HG02852 (cell line): ENCODE data around the gene LDLRAD4.
A peak's percentile ranks its signal among the peaks of the same experiment; 100 is the strongest.
"Not testable (repeated sequence)": the region's sequence is repeated elsewhere in the genome, so short reads cannot be mapped to it uniquely, and the experiment has no call there.

ENCODE experiments used
- ATAC-seq: cut with Tn5 transposase; IDR thresholded peaks from one replicate; pipeline ENCODE4 v1.9.1; 2021; ENCODE audit warnings: mild to moderate bottlenecking, moderate library complexity; ENCODE audit not compliant: unreplicated experiment

Gene LDLRAD4

GRCh38 chr18:13604786-13605185 lies 386.2 kb downstream of the LDLRAD4 start:
- no peak for ATAC-seq

DNA sequence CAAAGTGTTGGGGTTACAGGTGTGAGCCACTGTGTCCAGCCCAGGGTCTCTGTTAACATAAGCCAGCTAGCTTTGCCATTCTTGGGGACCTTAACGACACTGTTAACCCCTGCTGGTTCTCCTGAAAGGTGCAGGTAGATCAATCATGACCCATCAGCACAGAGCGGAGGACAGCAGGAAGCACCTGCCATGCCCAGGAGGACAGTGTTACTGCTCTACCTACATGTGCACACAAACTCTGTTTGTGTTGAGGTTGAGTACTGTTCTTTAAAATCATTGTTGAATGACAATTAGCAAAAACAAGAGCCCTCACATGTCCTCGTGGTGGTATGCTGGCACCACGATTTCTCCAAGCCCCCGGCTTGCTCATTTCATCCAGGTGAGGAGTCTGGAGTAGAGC lies 386.9 kb downstream of the LDLRAD4 start:
- no peak for ATAC-seq

DNA sequence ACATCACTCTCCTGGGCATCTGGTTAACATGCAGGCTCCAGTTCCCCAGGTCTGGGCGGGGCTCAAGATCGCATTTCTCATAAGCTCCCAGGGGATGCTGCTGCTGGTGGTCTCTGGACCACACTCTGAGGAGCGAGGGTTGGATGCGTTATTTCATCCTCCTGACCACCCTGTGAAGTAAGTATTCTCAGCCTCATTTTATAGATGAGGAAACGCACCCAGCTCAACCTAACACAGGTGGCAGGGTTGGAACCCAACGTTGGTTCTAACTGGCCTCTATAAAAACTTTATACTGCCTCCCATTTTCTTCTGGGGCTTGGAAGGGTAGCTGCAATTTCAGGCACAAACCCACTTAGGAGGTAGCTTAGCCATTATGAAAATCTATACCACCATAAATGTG lies 387.3 kb downstream of the LDLRAD4 start:
- no peak for ATAC-seq

- ATAC-seq, result no peak
Measured at GRCh38 chr18:13606604-13607254, 388.2 kb downstream of the LDLRAD4 start.

DNA sequence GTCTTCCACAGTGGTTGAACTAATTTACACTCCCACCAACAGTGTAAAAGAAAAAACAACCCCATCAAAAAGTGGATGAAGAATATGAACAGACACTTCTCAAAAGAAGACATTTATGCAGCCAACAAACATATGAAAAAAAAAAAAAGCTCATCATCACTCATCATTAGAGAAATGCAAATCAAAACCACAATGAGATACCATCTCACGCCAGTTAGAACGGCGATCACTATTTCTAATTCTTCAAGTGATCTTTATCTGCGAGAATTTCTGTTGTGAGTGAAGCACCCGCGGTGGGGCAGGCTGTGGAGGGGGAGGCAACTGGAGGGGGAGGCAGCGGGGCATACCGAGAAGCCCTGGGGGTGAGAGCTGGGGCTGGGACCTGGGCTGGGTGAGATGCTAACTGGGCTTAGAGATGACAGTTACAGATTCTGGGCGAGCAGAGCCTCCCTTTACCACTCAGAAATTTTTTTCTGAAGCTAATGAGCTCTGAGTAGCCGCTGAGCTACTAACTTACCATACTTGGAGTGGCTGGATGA lies 389.5 kb downstream of the LDLRAD4 start:
- not testable (repeated sequence) for ATAC-seq

GRCh38 chr18:13608791-13609532 lies 390.4 kb downstream of the LDLRAD4 start:
- ATAC-seq, result no peak

DNA sequence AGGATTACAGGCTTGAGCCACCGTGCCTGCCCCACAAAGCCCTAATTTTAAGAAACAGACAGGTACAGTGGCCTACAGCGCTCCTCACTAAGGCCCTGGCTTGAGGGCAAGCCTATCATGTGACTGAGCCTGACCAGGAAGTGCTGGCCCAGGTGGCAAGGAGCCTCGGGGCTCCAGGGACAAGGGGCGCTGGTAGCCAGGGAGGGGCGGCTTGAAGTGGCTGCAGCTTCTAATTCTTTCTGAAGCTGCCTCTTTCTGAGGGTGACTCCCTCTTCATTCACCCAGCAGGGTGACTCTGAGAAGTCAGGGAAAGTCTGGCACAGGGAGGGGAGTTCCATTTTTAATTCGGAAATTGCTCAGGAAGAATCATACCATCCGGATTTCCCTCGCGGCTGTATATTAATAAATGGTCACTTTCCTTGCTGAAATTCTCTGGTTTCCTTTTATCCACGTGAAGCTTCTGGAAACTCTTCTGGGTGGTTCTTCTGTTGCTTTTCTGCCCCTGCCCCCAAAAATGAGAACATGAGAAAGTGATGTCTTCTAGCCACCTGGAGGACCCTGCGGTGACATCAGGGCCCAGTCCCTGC lies 392.1 kb downstream of the LDLRAD4 start:
- no peak for ATAC-seq

- peak; percentile 22 for ATAC-seq
Measured at GRCh38 chr18:13611142-13611600, 392.6 kb downstream of the LDLRAD4 start.

DNA sequence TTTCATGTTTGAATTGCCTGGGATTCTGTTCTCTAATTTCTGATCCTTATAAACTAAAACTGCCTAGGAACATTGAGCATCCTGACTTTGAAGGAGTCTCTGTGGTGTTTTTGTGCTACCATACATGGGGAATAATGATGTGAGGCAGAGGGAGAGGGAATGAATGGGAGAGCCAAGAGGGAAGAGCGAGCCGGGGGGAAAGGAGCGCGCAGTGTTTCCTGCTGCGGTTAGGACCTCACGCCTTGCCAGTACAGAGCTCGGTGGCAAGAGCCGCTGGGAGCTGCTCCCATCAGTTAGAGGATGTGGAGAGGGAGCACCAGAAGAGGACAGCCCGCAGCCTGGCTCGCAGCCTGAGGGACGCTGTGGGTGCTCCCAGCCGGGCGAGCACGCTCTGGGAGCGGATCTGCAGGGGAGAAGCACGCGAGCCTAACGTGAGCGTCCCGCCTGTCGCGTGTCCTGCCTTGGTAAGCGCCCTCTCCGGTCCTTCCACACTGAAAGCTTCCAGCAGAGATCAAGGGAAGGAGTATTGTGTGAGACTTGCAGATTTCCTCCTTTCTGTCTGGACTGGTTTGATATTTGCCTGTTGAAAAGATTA lies 393.1 kb downstream of the LDLRAD4 start:
- ATAC-seq, result peak; percentile 0

DNA sequence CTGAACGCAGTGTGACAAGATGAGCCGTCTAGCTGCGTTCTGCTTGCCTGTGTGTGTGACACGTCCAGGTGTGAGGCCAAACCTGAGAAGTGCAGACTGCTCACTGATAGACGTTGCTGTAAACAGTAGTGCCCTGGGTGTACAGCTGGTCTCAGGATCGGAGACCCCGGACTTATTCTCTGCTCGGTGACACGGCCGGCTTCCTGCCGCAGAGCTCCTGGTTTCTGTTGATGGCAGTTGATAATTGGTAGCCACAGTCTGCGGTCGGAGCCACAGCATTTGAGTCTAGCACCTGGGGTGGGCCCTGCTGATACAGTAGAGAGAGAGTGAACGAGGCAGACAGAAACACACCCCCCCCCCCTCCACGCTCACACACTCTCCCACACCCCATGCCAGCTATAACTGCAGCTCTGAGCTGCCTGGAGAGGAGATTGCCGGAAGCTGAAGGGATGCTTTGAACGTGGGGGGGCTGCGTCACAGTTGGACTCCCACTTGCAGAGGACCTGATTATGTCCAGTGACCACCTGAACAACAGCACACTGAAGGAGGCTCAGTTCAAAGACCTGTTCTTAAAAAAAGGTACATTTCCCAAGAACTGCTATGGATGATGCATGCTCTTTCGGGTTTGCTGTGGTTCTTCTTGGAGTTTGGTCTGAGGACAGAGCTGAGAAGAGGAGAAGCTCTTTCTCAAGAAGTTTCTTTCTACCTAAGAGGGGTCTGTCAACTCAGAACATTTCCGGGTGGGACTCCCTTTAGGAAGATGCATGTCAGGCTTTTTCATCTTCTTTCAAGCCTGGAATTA lies 393.8 kb downstream of the LDLRAD4 start:
- peak; percentile 59 for ATAC-seq

GRCh38 chr18:13613099-13613498 lies 394.5 kb downstream of the LDLRAD4 start:
- ATAC-seq, result no peak

DNA sequence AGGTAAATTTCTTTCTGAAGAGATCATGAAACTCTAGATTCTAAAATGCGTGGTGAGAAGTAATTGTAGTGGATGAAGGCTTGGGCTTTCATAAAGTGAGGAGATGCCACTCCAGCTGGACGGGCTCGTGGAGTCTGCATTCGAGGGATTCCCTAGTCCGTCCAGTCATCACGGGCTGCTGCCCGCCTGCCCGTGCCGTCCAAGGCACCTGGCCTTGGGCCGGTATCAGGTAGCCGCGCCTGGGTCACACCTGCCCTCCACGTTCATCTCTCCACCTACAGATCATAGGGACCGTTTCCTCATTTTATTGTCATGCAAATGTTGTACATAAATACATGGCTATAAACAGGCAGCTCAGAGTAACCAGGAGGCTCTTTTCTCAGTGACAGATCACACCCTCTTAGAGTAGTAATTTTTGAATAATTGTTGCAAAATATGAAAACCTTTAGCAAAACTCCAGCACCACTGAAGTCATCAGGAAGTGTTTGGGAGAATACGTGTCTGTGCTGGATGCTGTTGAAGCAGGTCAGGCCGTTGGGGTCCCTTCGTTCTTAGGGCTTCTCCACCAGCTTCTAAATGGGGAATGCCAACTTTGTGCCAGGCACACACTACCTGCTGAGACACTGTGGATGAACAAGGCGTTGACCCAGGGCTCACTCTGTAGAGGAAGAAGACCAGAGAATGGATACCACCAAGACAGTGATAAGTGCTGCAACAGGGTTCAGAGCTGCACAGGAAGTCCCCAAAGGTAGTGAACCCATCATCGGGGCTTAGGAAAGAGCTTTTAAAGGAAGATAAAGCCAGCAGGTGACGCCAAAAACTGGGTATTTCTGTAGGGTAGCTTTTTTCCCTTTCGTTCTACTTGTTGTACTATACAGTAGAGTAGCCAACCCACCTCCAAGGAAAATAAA lies 395.3 kb downstream of the LDLRAD4 start:
- ATAC-seq, result no peak

GRCh38 chr18:13614641-13615288 lies 396.2 kb downstream of the LDLRAD4 start:
- no peak for ATAC-seq

DNA sequence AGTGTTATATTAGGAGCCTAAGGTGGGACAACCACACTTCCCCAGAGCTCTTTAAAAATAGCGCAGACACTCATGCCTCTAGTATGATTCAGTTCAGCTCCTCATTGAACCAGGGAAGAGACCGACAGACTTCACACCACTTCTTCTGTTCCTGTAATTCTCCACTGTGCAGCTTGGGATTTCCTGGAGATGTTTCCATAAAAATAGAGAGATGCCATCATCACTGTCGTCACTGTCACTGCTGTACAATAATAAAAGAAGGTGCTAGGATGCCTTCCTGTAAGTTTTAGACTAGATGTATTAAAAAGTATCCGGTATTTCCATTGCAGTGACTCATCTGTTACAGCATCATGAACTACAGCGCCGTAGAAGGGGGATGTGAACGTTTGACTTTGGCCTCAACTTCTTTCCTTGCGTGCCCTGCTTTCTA lies 396.9 kb downstream of the LDLRAD4 start:
- no peak for ATAC-seq

DNA sequence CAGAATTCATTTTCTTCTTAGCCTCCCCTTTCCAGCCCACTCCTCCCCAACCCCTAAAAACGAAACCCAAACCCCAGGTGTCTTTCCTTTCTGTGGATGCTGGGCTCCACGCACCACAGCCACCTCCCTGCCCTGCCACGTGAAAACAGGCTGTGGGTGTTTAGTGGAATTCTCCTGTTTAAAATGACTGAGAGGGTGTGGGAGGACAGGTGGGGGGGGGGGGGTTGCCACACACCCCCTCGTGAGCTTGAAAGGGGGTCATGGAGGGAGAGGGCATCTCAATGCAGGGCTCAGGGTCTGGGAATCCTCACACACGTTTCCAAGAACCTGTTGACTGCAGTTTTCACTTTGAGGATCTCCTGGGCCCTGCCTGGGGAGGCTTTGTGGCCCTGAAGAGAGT lies 397.5 kb downstream of the LDLRAD4 start:
- ATAC-seq, result no peak

DNA sequence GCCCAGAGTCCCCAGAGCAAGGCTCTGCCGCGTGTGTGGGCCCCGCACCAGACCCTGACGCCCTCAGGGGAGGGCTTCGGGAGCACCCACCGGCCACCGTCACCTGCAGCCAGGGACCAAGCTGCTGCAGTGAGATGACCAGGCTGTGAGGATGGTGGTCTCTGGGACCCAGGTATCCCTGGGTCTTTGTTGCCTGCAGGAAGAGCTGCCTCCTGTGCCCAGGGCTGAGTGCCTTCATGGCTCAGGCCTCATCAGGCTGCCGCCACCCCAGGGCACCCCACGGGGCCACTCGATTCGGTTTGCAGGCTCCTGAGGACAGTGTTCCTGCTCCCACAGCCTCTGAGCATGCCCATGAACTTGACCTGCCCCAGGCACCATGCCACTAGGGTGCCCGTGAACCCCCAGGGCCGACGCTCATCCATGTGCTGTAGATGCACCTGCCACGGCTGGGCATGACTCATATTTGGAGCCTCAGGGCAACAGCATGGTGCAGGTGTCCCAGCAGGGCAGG lies 398.0 kb downstream of the LDLRAD4 start:
- no peak for ATAC-seq

GRCh38 chr18:13617826-13618515 lies 399.4 kb downstream of the LDLRAD4 start:
- ATAC-seq, result no peak

DNA sequence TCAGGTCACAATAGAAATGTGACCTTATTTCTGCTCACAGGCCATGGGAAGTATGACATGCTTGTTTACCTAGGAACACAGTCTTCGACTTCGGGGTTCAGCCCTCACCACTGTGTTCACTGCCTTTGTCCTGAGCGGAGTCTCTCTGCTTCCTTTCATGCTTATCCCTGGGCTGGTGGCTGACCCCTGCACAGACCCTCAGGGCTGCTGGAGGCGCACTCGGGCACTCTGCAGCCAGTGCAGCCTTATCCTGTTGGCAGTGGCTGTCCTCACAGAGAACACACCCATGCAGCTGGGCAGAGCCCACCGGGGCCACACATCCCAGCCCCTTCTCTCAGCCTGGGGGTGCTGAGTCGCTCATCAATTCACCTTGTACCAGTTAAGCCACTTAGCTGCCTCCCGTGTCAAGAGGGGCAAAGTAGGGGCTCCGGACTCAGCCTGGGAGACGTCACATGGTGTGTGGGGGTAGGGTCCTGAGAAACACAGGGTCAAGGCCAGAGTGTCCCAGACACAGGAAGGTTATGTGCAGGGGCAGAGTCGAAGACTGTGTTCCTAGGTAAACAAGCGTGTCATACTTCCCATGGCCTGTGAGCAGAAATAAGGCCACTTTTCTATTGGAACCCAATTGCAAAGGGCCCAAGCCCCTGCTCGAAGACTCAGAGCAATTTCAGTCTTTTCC lies 400.3 kb downstream of the LDLRAD4 start:
- no peak for ATAC-seq
